Activated CD4-positive, alpha-beta T cell treated with anti-CD3 and anti-CD28 coated beads, Interleukin-2, amount 50 U/mL, for 48 hours (primary cell): ENCODE measurements around the gene UNC45B.
"Not testable (repeated sequence)": the region's sequence is repeated elsewhere in the genome, so short reads cannot be mapped to it uniquely, and the experiment has no call there.

Source experiments
- DNase-seq, 2 experiments: peaks; one replicate each; pipeline ENCODE4 v3.0.0-alpha.2; 2020

The UNC45B gene

GRCh38 chr17:35144840-35145239 lies 2.8 kb upstream of the UNC45B start:
- DNase-seq: no peak

- DNase-seq: no peak
Measured at GRCh38 chr17:35146214-35146833, 1.3 kb upstream of the UNC45B start.

GRCh38 chr17:35148144-35148543 lies 527 bp downstream of the UNC45B start:
- no peak for DNase-seq

DNA sequence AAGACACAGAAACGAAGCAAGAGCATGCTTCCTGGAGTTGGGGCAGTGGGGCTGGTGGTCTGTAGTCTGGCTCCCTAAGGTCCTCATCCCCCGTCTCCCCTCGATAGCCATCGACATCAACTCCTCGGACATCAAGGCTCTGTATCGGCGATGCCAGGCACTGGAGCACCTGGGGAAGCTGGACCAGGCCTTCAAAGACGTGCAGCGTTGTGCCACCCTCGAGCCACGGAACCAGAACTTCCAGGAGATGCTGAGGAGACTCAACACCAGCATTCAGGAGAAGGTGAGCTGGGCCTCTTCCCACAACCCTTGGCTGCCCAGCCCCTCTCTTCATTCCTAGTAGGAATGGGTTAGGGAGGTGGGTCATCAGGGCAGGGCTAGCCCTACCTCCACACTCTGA lies 2.3 kb downstream of the UNC45B start:
- DNase-seq: no peak

DNA sequence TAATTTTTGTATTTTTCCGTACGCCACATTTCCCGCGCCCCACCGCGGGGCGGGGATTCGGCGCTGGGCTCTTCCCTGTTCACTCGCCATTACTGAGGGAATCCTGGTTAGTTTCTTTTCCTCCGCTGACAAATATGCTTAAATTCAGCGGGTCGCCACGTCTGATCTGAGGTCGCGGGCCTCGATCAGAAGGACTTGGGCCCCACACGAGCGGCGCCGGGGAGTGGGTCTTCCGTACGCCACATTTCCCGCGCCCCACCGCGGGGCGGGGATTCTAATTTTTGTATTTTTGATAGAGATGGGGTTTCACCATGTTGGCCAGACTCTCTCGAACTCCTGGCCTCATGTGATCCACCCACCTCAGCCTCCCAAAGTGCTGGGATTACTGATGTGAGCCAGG lies 3.5 kb downstream of the UNC45B start:
- not testable (repeated sequence) for DNase-seq

- no peak for DNase-seq
Measured at GRCh38 chr17:35152421-35153140, 5.0 kb downstream of the UNC45B start.

GRCh38 chr17:35154196-35155165 lies 6.9 kb downstream of the UNC45B start:
- DNase-seq: no peak

DNA sequence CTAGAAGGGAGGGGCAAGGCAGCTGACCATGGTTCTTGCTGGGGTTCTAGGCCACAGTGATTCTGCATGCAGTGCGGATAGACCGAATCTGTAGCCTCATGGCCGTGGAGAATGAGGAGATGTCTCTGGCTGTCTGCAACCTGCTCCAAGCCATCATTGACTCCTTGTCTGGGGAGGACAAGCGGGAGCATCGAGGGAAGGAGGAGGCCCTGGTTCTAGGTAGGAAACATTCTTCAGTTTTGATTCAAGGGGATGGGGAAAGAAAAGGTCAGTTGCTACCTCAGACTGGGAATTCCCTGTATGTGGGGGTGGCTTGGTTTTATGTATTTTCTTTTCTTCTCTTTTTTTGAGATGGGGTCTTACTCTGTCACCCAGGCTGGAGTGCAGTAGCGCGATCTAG lies 7.6 kb downstream of the UNC45B start:
- no peak for DNase-seq

- DNase-seq: no peak
Measured at GRCh38 chr17:35159940-35160339, 12.3 kb downstream of the UNC45B start.

GRCh38 chr17:35160354-35161201 lies 13.0 kb downstream of the UNC45B start:
- DNase-seq: peak; percentile 21 to 47

DNA sequence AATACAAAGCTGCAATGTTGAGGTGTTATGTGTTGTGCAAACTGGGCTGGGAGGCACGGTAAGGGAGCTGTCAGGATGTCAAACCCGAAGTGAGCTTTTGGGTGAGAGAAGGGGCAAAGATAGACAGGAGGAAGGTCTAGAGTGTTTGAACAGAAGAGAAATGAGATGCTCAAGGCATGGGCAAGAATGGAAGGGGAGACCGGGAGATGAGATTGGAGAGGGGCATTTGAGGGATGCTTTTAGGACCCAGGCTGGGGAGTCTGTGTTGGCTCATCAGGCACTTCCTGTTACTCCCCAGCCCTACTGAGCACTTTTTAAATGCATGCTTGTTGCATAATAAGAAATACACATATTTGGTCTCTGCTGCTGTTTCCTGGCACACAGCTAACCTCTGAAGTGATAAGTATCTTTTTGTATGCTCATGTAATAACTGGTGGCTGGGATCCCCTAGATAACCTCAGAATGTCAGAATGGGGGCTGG lies 13.7 kb downstream of the UNC45B start:
- DNase-seq: no peak

DNA sequence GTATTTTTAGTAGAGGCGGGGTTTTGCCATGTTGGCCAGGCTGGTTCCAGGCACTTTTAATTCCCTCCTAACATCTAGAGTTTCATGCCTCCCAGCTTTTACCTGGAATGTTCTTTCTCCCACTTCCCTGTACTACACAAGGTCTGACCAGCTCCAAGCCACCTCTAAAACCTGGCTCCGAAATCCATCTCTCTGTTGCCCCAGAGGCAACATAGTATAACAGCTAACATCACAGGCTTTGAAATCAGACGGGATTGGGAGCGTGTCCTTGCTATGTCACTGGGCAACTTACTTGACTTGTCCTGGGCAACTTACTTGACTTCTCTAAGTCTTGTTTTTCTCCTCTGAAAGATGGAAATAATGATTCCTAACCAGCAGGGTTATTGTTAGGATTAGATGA lies 15.1 kb downstream of the UNC45B start:
- no peak for DNase-seq

GRCh38 chr17:35163886-35164285 lies 16.3 kb downstream of the UNC45B start:
- no peak for DNase-seq

DNA sequence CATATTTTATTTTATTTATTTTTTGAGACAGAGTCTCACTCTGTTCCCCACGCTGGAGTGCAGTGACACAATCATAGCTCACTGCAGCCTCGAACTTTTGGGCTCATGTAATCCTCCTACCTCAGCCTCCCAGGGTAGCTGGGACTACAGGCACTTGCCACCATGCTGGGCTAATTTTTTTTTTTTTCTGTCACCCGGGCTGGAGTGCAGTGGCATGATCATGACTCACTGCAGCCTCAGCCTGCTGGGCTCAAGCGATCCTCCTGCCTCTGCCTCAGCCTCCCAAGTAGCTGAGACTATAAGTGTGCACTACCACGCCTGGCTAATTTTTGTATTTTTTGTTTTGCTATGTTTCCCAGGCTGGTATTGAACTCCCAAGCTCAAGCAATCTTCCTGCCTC lies 17.1 kb downstream of the UNC45B start:
- no peak for DNase-seq

DNA sequence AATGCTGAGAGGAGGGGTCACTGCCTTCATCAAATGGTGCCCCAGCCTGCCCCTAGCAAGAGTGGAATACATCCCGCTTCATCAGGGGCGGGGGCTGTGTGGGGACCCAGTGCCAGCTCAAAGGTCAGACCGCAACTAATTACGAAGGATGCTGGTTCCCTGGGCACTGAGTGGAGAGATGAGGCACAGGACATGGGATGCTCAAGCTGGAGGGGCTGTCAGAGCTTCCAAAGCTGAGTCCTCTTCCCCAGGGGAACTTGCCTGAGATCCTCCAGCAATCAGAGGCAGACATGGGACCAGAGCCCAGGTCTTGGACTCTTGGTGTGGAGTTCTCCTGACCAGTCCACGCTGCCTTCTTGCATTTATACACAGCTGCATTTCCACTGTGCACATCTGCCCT lies 18.9 kb downstream of the UNC45B start:
- DNase-seq: no peak

- DNase-seq: no peak
Measured at GRCh38 chr17:35167046-35167445, 19.4 kb downstream of the UNC45B start.

- DNase-seq: no peak
Measured at GRCh38 chr17:35167666-35168065, 20.0 kb downstream of the UNC45B start.

- no peak for DNase-seq
Measured at GRCh38 chr17:35169835-35170363, 22.3 kb downstream of the UNC45B start.

GRCh38 chr17:35170968-35171771 lies 23.6 kb downstream of the UNC45B start:
- DNase-seq: peak in 1 of 2 experiments; percentile 18

DNA sequence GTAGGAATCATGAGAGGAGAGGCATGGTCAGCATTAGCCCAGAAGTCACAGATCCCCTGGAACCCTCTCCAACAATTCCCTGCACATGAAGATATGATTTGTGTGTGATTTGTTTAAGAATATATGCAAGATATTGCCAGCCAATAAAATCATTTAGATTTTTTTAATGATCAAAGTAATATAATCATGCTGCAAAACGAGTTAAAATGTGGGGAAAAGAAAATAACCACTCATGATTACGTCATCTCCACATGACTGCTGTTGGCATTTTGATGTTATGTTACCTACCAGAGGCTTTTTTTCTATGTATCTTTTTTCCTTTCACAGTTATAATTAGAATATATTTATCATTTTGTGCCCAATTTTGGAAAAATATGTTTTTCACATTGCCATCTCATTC lies 24.2 kb downstream of the UNC45B start:
- no peak for DNase-seq

DNA sequence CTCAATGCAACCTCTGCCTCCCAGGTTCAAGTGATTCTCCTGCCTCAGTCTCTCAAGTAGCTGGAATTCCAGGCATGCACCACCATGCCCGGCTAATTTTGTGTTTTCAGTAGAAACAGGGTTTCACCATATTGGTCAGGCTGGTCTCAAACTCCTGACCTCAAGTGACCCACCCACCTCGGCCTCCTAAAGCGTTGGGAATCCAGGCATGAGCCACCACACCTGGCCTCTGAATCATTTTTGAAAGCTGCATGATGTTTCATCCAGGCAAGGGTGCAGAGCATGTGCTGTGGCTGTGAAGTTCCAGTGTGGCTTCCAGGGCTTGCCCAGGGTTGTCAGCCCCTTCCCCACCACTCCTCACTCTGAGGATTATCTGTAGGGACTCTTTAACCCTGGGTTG lies 24.7 kb downstream of the UNC45B start:
- DNase-seq: not testable (repeated sequence)
